Embryonic facial prominence (tissue), 1 donor: ENCODE data around the gene ARHGEF2.

Experiments
- DNase-seq: peaks from one replicate; pipeline ENCODE4 v3.0.0-alpha.2; 2016; ENCODE audit errors: extremely low spot score

Gene ARHGEF2

DNA sequence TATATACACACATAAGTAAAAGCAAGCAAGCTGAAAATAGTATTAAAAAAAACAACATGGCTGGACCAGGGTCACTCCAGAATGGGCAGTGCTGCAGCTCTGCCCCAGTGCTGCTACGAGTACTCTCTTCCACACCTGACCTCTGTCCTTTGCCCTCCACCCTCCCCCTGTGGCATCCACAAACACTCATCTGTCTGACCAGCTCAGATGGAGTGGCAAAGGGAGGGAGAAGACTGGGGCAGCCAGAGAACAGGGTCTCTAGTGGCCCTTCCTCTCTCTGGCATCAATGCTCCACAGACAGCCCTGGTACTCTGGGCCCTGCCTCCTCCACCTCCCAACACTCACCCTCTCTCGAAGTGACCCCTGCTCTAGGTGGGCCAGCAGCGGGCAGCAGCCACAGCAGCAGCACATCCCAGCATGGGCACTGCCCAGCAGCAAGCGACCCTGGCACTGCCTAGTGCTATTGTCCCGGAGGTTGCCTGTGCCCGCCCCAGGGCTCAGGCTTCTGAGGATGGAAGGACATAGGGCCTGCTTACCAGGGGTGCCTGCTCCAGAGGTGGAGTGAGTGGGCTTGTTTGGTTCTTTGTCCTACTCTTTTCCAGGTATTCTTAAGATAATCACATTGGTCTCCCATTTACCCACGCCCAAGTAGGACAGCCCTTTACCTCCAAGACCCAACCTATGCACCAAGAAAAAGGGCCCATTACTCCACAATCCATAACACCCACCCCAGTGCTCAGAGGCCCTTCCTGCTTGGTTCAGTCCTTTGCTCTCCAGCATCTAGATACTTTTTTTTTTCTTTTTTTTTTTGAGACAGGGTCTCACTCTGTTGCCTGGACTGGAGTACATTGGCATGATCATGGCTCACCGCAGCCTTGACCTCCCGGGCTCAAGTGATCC lies 6.2 kb downstream of the ARHGEF2 start:
- DNase-seq = no peak

DNA sequence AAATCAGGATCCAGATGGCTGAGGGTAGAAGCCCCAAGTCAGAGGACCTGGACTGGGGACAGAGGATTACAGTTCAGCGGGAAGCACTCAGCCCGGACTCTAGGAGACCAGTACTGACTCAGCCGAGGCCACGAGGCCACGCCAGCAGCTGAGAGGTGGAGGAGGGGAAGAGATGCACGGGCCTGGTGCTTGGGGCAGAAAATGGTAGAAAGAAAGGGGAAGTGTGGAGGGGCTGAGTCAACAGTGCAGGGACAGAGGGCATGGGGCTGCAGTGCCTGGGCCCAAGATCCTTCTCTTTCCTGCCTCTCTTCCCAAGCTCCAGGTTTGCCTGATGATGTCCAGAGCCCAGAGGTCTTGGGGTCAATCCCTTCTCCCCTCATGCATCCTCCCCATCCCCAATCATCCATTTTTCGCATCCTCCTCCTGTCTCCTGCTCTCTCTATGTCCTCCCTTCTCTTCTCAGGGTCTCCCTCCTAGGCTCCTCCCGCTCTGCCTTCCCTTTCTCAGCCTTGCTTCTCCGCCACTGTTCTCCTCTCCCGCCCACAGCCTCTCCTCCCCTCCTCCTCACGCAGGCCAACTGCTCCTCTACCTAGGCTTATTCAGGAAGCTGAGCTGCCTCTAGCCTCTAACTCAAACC lies 7.7 kb downstream of the ARHGEF2 start:
- DNase-seq = no peak

DNA sequence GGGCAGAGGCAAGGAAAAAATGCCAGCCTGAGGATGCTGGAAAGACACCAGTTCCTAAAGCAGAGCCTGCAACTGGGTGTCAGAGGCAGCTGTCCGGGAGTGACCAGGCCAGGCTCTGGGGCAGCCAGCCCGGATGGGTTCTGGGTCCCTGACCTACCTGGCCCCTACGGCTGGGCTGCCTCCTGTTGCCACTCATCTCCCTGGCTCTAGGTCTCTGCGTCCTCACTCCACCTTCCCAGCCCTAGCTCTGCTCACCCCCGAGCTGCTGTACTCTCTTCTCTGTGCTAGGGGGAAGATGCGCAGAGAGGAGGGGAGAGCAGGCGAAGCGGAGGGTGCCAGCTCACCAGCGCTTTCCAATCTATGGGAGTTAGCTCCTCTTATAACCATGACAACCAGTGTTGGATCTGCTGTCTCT lies 9.0 kb downstream of the ARHGEF2 start:
- DNase-seq = no peak

DNA sequence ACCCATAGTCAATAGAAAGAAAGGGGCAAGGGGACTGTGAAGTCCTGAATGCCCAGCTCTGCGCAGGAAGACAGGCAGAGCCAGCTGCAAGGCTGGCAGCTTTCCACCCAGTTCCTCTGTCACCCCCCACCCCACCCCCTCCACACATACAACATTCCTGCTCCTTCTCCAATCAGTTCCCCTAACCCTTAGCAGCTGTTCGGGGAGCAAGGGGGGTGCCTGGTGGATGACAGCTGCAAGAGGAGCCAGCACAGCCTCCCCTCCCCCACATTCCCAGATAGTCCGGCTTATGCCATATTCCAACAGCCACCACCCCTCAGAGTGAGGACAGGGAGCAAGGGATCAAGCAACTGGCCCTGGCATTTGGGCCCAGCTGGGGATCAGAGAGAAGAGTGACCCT lies 9.7 kb downstream of the ARHGEF2 start:
- no peak for DNase-seq

DNA sequence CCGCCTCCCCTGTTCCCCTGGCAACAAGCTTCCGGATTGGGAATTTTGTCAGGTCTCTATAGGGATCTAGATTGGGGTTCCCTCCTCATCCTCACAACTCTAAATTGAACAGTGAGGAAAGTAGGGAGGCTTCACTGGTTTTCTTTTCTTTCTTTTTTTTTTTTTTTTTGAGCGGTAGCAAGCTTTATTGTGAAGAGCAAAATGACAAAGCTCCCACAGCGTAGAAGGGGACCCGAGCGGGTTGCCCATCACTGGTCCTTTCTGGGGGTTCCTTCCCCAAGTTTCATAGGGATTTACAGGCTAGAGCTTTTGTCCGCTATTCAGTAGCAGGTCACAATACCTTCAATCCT lies 10.3 kb downstream of the ARHGEF2 start:
- DNase-seq = no peak

DNA sequence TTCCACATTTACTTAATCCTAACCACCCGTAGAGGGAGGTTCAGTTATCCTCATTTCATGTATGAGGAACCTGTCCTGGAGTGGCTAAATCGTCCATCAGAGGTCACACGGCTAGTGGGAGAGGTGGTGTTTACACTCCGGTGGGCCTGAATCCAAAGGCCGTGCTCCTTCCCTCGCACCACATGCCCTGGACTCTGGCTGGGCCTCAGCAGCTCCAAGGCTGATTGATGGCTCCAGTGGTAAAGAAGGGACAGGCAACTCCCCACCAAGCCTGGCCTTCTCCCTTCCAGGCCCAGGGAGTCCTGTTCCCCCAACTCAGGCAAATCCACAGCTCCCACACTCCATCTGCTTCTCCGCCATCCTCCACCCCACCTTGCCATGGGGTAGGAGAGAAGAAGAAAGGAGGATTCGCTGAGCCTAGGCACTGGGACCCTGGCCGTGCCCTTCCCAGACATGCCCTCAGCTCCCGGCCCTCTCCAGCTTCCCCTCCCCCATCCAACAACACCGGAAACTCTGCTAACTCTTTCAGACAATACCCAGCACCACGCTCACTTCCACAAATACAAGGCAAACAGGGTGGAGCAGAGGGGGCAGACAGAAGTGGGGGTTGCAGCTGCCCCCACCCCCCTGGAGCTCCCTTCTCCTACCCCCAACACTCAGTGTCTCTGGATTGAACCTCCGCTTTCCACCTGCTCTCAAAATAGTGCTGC lies 10.9 kb downstream of the ARHGEF2 start:
- DNase-seq = no peak

DNA sequence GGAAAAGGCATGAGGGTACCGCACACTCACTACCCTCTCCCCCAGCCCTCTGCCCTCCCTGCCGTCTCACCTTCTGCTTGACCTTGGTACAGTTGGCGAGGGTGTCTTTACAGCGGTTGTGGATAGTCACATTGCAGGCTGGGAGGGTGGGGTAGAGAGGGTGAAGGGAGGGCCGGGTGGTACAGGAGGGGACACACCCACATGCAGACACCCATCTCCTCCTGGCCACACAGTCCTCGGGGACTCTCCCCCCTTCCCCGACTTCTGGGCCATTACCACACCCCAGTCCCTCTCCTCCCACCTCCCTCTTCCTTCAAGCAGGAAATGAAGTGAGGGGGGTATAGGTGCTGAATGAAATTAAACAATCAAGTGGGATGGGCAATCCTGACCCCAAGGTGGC lies 11.6 kb downstream of the ARHGEF2 start:
- no peak for DNase-seq

DNA sequence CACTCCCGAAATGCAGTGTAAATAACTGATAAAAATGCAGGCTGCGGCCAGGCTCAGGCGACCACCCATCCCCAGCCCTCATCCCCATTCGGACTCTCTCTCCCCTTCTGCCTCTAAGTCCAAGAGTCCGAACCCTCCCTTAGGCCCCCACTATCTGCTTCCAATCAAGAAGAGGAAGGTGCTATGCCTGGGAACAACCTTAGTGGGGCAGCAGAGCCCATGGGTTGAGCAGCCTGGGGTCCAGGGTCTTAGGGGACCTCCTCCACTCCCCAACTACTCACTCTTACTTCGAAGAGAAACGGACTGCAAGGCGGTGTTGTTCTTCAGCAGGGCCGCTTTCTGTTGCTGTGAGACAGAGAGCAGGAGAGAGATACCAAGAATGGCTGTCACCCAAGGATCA lies 12.2 kb downstream of the ARHGEF2 start:
- no peak for DNase-seq

DNA sequence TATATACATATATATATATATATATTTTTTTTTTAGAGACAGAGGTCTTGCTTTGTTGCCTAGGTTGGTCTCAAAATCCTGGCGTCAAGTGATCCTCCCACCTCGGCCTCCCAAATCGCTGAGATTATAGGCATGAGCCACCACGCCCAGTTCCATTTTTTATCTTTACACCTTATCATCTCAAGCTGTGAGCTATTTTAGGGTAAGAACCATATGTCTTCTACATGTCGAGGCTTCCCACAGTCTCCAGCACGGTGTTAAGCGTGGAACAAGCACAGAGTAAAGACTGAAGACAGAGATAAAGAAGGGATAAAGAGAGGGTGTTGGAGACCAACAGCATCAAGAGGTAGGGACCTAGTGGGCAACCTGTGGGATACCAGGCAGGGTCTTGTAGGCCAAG lies 14.2 kb downstream of the ARHGEF2 start:
- DNase-seq = no peak

DNA sequence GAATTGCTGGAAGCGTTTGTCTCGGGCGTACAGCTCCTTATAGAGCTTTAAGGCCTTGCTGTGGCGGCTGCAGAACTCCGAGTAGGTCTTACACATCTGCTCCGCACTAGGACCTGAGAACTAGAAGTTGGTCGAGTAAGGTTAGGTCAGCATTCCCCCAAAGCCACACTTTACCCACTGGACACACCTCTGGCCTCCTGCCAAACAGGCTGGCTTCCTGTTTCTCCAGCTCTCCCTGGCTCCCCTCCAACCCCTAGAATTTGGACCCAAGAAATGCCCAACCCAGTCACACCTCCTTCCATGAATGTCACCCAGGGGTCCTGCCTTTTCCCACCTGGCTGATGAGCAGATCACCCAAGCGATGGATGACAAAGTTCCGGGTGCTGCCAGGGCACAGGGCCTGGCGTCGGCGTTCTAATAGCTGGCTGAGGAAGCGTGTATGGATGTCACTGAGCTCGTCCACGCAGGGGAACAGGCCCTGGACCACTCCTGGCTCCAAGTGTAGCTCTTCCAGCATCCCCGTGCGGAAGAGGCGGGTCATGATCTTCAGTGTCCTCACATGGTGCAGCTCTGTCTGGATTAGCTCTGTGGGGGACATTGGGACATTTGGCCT lies 15.6 kb downstream of the ARHGEF2 start:
- DNase-seq = no peak

DNA sequence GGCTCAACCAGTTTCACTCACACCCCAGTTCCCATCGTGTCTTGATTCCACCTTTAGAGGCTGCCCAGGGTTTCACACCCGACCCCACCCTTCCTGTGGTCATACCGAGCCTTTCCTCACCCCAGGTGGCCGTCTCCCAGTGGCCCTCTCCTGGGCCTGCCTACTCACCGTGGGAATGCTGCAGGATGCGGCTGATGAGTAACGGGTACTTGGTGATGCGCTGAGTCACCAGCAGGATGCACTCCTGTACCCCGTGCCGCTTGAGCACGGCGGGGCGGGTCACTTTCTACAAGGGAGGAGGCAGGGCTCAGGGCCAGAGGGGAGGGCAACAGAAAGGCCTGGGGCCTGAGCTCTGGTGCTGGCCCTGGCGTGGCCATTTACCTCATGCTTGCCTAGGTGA lies 16.4 kb downstream of the ARHGEF2 start:
- DNase-seq = no peak

DNA sequence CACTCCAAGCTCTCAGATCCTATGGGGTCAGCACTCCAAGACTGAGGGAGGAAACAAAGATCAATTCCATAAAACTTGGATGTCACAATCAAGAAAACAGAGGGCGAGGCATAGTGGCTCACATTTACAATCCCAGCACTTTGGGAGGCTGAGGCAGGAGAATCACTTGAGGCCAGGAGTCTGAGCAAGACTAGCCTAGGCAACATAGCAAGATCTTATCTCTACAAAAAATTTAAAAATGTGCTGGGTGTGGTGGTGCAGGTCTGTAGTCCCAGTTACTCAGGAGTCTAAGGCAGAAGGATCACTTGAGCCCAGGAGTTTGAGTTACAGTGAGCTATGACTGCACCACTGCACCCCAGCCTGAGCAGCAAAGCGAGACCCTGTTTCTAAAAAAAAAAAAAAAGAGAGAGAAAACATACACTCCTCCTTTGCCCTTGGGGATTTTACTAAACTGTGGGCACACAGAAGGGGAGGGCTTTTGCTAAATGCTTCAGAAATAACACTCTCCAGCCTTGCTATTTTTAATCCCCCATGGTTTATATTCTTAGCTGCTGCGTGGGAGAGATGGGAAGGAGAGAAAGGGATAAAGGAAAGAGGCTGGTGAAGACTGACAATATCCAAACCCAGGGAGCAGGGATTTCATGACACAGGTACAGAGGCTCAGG lies 18.1 kb downstream of the ARHGEF2 start:
- no peak for DNase-seq

DNA sequence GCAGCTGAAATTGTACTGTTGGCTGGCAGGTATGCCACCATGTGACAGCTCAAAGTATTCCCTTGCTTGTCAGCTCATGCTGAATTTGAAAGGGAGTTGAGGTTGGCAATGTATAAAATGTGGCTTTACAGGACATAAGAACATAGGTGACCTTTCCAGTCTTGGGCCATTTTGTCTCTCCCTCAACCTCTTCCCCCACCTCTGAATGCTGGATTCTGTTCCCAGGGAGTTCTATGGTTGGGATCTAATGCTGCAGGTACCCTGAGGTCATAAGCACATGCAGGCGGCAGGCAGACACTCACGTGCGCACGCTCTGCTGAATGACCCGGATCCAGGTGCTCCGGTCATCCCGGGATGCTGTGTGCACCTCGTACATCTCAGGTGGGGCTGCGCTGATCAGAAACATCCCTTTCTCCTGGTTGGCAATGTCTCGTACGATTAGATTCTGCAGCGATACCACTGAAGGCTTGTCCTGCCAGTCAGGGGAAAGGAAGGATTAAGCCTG lies 20.9 kb downstream of the ARHGEF2 start:
- no peak for DNase-seq

DNA sequence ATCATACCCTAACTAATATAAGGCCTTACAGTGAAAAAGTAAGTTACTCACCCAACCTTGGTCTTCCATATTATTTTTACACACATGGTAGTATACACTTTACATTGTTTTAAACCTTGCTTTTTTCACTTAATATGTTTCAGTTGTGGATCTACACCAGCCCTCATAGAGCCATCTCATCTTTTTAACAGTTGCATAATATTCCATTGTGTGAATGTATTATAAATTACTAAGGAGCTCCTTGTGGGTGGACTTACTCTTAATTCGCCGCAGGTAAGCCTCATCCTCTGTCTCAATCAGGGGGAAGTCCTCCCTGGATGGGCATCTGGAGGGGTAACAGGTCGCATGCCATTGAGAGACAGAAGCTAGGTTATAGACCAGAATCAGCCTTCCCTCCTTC lies 23.7 kb downstream of the ARHGEF2 start:
- DNase-seq = no peak

DNA sequence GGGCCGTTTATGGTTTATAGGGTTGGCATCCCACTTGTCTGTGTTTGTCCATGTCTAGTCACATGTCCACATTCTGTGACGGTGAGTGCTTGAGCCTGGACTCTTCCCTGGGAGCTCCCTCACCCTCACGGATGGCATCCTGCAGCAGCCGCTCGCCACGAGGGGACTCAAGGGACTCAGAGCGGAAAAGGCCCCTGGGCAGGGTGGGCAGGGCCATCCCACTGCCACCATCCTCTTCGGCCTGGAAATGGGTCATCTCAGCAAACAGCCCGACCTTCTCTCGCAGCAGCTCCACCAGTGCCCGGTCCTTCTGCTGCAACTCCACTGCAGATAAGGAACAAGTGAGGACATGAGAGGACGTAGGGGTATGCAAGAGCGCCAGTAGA lies 25.8 kb downstream of the ARHGEF2 start:
- DNase-seq = no peak

DNA sequence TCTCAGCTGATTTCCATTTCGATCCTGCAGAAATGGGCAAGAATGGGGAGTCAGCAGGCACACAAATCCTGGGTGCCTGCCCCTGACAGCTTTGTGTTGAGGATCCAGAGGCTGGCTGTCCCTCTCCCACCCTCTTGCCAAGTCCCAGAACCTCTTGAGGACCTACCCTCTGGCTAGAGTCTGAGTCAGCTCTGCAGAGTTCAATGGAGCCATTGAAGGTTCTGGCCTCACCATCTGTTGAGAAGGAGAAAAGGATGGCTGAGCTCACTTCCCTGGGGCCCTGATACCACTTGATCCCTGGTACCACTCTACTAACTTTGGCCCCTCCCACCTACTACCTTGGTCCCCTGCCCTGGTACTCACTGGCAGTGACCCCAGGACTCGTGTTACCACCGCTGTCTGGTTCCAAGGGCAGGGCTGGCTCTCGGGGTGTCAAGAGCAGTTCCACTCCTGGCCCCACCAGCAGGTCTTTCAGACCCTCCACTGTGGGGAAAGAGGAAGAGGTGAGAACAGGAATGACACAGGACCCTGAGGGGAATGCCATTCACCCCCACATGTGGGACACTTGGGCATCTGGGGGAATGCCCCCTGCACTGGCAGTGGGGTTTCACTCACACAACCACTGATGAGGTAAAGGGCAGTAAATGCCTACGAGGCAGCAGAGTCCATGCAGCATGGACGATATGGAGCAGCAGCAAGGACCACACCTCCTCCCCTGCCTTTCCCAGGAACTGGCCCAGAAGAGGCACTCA lies 26.4 kb downstream of the ARHGEF2 start:
- DNase-seq = no peak

DNA sequence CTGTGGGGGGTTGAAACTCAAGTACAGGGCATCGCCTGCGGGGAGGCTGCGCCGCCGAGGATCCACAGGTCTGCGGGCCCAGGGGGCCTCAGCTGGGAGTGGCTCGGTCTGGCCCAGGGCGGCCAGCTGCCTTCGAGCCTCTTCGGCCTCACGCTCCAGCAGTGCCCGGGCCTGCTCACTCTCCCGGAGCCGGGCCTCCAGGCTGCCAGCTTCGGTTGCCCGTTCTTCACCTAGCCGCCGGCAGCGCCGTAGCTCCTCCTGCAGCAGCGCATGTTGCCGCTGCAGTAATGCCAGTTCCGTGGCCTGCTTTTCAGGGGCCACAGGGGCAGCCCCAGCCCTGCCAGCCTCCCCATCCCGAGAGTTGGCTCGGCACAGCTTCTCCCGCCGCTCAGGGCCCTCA lies 27.5 kb downstream of the ARHGEF2 start:
- DNase-seq = no peak

DNA sequence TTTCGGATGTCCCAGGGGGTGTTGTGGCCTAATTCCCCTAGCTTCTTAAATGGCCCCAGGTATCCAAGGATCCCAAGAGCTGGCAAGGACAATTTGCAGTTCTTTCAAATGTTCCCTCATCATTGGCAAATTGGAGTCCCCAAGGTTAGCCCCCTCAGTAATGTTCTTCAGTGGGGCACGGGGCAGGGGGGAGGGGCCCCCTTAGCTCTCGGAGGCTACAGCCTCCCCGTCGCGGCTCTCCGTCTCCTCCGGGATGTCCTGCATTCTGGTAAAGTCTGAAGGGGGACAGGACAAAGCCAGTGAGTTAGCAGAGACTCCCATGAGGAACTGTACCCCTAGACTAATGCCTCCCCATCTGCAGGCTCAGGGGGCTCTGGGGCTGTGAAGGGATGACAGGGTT lies 30.6 kb downstream of the ARHGEF2 start:
- no peak for DNase-seq

DNA sequence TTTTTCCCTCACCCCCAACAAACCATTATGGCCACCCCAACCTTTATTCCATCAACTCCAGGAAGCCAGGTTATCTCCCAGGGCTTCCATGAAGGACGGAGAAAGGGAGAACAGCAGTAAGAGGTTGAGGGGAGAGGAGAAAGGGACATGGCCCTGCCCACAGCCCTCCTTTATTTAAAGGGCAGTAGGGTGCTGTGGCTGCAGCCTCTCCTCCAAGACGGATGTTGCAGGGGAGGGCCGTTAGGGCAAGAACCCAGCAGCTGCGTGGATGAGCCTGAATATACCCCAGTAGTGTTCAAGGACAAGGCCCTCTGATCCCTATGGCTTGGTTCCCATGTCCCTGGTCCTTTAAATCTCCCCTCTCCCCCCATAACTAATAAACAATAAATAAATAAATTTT lies 31.1 kb downstream of the ARHGEF2 start:
- no peak for DNase-seq

DNA sequence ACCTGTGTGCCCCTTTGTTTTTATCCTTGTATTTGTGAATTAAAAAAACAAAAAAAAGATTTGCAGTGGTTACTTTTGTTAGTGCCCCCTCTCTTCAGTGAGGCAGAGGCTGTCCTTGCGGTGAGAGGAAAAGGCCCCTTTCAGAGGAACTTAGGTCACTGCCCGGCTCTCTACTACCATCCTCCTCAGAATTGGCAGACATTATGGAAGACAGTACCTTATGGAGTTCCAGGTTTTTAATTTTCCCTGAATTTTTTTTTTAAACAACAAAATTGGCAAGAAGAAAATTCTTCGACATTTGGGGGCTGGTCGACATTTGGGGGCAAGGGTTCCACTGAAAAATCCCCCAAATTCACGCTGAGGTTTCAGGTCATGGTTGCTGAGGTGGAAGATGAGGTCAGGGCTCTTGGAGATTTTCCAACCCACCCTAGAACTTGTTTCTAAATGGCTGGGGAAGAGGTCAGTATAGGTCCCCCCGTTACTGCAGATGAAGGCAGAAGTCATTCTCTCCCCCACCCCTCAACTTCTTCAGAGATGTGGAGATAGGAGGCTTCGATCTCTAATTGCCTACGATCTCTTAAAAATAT lies 31.6 kb downstream of the ARHGEF2 start:
- no peak for DNase-seq

DNA sequence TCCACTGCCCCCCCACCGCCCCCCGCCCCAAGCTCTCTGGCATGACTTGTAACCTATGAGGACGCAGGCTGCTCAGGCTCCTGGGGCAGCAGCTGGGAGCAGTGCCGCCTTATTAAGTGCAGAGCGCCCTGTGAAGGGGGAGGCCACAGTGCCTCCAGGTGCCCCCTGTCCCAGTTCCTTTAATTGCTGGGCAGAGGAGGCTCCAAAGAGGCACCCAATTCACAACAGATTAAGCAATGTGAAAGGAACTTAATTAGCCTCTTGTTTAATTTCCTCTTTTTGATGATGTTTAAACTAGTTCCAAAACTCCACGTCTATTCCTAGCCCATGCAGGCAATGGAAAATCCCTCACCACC lies 33.9 kb downstream of the ARHGEF2 start:
- no peak for DNase-seq
